GM19455 (cell line): Measurements from ENCODE around the gene MAVS.
"Not testable (repeated sequence)": the region's sequence is repeated elsewhere in the genome, so short reads cannot be mapped to it uniquely, and the experiment has no call there.

Experiments used
- ATAC-seq: cut with Tn5 transposase; IDR thresholded peaks from one replicate; pipeline ENCODE4 v1.9.1; 2021; ENCODE audit not compliant: unreplicated experiment

The MAVS gene

DNA sequence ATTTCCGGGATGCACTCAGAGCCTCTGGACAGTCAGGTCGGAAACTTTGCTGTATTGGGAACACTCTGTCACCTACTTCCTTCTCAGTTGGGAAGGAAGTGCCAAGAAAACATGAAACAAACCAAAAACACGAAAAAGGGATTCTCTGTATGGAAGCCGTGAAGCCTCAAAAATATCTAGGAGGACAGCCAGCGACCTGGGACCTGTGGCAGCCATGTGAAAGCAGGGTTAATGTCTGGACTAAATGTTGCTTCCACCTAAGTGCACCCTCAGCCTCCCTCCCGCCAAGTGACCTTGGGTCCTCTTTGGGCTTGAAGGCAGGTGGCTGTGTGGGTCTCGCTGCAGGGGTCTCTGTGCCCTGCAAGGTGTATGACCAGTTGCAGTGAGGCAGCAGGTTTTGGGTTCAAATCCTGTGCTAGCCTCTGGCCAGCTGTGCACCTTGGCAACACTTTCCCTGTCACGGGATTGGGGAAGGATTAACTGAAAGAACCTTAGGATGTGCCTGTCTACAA lies 851 bp downstream of the MAVS start:
- ATAC-seq, result no peak

DNA sequence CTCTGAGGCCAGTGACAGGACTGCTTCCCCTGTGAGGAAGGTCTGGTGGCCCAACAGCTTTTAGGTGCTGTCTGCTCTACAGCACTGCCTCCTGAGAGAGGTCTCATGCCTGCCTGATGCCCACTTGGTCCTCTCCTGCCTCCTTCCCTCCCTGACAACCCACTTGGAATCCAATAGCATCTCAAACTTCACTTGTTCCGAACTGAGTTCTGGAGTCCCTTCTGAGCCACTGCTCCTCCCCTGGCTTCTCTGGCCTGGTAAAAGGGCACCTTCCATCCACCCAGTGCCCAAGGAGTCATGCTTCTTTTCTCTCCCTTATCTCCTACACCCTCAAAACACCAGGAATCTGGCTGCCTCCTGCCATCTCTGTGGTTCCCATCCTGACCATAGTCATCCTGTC lies 1.9 kb downstream of the MAVS start:
- ATAC-seq, result no peak

DNA sequence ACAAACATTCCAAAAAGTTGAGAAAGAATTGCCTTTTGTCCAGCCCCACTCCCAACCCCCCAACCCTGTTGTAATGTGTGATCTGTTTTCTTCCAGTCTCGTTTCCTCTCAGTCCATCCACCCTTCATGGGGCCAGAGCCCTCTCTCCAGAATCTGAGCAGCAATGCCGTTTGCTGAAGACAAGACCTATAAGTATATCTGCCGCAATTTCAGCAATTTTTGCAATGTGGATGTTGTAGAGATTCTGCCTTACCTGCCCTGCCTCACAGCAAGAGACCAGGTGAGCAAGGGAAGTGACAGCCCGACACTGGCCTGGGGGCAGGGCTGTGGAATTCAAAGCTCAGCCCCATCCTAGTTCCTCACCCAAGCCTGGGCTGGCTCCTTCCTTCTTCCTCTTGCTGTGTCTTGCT lies 7.8 kb downstream of the MAVS start:
- no peak for ATAC-seq

DNA sequence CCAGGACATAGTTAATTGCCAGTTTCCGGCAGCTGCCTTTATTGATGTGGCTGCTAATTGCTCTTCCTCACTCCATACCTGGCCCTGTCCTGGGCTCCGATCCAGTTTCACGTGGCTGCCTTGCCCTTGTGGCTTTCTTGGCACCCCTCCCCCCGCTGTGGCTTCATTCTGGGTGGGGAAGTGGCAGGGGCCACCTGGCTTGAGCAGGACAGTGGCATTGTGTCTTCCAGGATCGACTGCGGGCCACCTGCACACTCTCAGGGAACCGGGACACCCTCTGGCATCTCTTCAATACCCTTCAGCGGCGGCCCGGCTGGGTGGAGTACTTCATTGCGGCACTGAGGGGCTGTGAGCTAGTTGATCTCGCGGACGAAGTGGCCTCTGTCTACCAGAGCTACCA lies 10.8 kb downstream of the MAVS start:
- no peak for ATAC-seq

DNA sequence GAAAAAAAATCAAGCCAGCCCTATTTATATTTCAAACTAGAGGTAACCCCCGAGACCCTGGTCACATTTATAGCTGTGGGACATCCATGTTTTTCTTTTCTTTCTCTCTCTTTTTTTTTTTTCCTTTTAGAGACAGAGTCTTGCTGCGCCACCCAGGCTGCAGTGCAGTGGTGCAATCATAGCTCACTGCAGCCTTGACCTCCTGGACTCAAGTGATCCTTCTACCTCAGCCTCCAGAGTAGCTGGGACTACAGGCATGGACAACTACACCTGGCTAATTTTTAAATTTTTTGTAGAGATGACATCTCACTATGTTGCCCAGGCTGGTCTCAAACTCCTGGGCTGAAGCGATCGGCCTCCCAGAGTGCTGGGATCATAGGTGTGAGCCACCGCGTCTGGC lies 12.1 kb downstream of the MAVS start:
- ATAC-seq, result no peak

DNA sequence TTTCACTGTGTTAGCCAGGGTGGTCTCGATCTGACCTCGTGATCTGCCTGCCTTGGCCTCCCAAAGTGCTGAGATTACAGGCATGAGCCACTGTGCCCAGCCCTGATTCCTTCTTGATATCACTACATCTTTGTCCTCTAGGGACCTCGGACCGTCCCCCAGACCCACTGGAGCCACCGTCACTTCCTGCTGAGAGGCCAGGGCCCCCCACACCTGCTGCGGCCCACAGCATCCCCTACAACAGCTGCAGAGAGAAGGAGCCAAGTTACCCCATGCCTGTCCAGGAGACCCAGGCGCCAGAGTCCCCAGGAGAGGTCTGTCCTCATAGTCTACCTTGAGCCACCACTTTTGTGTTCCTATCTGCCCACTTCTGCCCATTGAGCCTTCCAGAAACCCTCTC lies 14.6 kb downstream of the MAVS start:
- ATAC-seq, result no peak

DNA sequence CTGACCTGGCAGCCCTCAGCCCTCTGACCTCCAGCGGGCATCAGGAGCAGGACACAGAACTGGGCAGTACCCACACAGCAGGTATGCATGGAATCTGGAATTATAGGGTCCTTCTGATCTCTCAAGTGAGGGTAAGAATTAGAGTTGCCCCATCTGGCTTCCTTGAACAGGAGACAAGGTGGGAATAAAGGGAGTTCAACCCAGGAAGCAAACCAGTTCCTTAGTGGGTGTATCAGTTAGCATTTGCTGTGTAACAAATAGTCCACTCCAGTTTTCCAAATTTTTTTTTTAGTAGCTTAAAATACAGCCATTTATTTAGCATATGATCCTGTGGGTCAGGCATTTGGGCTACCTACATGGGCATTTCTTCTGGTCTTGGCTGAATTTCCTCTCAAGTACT lies 15.7 kb downstream of the MAVS start:
- ATAC-seq, result no peak

DNA sequence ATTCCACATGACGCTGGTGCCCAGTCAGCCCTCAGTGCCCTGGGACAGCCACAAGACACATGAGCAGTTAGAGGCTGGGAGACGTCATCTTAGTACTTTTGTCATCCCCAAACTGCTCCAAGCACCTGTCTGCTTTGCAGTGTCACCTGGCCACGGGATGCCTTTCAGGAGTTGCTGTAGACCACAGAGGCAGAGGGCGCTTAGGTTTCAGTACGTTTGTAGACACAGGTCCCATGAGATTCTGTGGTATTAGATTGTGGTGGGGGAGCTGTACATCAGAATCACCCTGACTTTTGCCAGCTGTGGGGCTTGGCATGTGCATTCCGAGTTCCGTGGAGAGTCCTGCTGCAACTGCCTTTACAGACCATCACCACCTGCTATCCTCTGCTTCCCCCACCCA lies 16.7 kb downstream of the MAVS start:
- no peak for ATAC-seq

DNA sequence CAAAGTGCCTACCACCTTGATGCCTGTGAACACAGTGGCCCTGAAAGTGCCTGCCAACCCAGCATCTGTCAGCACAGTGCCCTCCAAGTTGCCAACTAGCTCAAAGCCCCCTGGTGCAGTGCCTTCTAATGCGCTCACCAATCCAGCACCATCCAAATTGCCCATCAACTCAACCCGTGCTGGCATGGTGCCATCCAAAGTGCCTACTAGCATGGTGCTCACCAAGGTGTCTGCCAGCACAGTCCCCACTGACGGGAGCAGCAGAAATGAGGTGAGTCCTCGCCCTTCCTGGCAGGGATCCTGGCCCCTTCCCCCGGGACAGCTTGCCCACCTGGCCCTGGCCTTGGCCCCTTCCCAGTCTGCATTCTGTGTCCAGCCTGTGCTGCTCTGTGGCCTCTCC lies 17.9 kb downstream of the MAVS start:
- no peak for ATAC-seq

DNA sequence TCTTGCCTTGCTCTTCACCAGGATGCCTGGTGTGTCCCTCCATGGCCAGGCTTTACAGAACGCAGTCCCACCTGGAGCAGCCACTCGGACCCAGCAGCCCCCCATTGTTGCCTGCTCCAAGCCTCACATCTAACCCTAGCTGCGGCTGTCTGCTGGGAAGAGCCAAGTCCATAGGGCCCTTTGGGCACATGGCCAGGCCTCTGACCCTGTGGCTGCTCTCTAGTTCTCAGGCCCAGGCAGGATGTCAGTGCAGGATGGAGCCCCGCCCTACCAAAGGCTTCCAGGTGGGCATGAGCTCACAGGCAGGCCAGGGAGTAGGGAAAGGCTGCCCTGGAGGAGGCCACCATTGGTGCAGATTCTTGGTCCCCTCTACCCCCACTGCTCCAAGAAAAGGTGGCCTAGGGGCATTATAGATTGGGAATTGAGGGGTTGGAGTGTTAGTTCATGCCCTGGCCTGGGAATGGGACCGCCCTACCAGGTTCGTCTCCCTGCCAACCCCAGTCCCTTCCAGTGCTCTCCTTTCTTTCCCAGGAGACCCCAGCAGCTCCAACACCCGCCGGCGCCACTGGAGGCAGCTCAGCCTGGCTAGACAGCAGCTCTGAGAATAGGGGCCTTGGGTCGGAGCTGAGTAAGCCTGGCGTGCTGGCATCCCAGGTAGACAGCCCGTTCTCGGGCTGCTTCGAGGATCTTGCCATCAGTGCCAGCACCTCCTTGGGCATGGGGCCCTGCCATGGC lies 18.7 kb downstream of the MAVS start:
- no peak for ATAC-seq

DNA sequence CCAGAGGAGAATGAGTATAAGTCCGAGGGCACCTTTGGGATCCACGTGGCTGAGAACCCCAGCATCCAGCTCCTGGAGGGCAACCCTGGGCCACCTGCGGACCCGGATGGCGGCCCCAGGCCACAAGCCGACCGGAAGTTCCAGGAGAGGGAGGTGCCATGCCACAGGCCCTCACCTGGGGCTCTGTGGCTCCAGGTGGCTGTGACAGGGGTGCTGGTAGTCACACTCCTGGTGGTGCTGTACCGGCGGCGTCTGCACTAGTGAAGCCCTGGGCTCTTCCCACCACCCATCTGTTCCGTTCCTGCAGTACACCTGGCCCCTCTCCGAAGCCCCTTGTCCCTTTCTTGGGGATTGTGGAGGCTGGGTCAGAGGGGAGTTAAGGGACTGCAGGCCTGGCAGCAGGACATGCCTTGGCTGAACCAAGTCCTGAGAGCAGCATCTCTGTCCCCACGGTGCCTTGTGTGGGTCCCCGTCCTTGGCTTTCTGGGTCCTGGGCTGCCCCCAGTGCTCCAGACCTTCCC lies 19.3 kb downstream of the MAVS start:
- no peak for ATAC-seq

DNA sequence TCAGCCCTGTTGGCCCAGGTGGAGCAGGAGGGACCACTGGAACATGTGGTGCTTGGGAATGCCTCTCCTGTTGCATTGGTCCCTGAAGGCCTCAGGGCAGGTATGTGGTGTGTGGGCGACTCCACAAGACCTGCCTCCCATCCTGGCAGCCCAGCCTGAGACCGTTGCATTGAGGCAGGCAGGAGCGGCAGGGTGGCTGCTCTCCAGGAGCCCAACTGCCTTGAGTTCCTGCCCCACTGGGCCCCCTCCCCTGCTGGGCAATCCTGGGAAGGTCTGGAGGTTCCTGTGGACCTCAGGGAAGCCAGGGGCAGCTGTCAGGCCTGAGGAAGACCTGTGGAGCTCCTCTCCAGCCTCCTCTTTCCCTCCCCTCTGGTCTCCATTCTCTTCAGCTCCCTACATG lies 19.8 kb downstream of the MAVS start:
- ATAC-seq, result no peak

DNA sequence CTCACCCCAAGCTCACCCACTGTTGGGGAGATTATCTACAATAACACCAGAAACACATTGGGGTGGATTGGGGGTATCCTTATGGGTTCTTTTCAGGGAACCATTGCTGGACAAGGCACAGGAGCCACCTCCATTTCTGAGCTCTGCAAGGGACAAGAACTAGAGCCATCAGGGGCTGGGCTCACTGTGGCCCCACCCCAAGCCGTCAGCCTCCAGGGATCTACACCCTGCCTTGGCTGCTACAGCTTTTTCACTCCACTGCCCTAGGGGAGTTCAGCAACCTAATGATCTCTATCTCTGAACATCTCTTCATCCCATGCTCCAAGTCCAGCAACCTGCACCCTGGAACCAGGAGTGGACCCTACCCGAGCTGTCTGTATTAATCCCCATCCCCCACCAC lies 21.2 kb downstream of the MAVS start:
- ATAC-seq, result no peak

DNA sequence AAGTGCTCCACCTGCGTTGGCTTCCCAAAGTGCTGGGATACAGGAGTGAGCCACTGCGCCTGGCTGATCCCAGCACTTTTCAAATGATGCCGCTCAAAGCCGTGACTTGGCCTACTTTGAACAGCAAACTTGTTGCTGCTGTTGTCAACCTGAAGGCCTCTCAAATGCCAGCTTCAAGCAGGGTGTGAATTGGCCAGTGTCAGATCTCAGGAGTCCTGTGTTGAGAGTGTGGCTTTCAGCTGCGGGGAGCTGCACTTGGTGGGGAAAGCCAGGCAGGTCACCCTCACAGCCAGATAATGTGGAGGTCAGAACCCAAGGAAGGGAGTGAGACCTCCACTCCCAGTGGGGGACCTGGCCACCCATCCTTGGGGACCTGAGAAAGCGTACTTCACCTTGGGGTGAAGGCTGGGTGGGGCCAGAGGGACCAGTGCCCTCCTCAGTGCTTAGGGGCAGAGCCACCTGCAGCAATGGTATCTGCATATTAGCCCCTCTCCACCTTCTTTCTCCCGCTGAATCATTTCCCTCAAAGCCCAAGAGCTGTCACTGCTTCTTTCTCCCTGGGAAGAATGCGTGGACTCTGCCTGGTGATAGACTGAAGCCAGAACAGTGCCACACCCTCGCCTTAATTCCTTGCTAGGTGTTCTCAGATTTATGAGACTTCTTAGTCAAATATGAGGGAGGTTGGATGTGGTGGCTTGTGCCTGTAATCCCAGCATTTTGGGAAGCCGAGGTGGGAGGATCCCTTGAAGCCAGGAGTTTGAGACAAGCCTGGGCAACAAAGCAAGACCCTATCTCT lies 23.4 kb downstream of the MAVS start:
- no peak for ATAC-seq

DNA sequence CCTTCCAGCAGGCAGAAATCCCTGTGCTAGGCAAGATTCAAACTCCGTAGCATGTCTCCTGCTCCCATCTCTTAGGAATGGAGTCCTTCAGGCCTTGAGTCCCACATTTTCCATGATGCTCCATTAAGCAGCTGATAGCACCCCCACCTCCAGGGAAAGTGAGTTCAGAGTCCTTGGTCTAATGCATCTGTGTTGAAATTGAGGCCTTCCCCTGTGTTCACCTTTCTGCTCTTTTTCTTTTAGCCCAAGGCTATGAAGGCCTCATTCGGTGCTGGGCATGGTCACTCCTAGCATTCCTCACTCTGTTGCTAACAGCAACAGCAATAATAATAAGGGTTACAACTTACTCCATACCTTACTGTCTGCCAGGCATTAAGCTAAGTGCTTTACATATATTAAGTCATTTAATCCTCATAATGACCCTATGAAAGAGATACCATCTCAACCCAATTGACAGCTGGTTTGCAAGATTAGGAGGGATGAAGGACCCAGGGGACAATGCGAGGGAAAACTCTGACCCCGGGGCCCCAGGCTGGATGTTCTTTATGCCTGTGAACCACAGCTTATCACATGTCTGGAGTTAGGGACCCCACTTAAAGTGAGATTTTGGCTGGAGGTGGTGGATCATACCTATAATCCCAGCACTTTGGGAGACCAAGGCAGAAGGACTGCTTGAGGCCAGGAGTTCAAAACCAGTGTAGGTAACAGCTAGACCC lies 25.1 kb downstream of the MAVS start:
- ATAC-seq, result no peak

DNA sequence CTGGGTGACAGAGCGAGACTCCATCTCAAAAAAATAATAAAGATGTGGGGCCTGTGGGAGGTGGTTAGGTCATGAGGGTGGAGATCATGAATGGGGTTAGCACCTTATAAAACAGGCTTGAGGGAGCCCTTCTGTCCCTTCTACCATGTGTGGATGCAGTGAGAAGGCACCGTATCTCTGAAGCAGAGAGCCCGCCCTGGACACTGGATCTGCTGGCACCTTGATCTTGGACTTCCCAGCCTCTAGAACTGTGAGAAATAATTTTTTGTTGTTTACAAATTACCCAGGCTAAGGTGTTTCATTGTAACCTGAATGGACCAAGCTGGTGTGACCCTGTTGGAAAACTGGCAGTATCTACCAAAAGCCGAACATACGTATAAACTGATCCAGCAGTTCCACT lies 26.9 kb downstream of the MAVS start:
- ATAC-seq, result no peak

DNA sequence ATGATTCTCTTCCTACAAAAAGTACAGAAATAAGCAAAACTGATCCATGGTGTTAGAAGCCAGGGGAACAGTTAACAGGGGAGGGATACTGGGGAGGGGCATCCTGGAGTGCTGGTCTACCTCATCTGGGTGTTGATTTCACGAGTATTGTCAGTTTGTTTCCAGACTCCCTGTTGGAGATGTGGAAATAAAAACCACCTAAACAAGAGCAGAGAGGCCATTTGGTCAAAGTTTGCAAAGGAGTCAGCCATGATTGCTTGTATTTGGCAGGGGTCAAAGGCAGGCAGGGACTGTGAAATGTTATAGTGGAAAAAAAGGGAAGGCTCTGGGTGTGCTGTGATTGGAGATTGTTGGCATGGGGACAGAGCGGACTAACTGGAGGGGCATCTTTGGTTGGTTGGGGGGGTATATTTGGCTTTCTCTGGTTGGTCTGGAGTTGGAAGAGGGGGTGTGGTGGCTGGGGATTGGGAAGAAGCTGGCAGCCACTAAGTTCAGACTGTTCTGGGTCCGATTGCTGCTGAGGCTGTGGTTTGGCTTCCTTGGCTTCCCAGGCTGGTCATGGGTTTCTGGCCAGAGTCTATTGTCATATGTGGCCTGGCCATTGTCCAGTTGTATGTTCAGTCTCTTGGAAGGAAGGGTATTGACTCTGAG lies 27.7 kb downstream of the MAVS start:
- no peak for ATAC-seq

DNA sequence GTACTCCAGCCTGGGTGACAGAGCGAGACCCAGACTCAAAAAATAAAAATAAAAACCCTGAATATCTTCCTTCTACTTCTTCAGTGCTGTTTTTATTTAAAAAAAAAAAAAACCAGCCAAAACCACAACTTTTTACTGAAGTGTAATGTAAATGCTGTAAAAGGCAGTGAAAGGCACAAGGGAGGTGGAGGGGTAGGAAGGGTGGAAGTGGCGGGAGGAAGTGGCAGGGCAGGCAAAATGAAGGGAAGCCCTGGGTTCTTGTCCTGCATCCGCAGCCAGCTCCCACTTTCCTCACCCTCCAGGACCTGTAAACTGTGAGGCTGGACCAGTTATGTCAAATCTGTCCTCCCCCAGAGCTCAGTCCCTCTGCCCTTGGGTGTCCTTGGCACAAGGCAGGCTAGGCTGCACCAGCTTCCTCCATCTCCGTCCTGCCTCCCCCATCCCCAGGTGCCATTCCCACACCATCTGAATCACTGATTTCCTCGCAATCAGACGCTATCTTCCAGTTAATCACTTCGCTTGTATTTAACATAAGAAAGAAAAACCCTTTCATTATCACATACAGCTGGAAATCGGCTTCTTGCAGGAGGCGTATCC lies 28.8 kb downstream of the MAVS start:
- no peak for ATAC-seq

DNA sequence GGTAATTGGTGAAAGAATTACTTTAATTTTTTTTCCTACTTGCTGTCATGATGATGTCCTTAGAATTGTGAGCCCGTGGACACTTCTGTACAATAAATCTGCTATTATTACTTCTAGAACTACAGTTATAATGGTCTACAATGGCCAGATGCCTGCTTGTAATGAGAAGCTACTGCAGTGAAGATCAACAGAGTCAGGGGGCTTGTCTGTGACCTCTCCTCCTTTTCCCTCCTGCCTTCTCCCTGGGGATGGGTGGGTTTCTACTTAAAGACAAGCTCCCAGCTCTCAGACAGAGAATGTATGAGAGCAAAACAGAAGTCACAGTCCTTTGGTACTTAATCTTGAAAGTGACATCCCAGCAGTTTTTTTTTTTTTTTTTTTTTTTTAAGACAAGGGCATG lies 29.4 kb downstream of the MAVS start:
- no peak for ATAC-seq

DNA sequence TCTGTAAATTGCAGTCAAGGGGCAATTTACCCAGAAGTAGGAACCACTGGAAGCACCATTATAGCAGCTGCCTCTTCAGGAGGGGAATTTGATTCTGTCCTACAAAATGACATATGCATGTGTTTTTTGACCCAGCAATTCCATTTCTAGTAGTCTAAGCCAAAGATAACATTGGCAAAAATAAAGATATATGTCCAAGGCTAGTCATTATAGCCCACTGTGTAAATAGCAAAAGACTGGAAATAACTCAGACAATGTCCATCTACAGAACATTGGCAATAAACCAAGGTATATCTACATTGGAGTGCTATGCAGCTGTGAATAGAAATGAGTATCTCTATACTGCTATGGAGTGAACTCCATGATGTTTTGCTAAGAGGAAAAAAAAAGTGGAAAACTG lies 30.0 kb downstream of the MAVS start:
- ATAC-seq, result no peak

DNA sequence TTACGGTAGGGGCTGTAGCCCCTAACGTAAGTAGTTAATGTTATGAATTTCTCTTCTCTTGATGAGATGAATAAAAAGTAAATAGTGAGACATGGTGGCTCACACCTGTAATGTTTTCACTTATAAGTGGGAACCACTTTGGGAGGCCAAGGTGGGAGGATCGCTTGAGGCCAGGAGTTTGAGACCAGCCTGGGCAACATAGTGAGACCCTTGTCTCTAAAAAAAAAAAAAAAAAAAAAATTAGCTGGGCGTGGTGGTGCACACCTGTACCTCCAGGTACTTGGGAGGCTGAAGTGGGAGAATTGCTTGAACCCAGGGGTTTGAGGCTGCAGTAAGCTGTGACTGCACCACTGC lies 32.3 kb downstream of the MAVS start:
- not testable (repeated sequence) for ATAC-seq
